Measurements from ENCODE around the gene CNBD2.
A peak's percentile ranks its signal among the peaks of the same experiment; 100 is the strongest.
"Not testable (repeated sequence)": the region's sequence is repeated elsewhere in the genome, so short reads cannot be mapped to it uniquely, and the experiment has no call there.

Gene CNBD2

DNA sequence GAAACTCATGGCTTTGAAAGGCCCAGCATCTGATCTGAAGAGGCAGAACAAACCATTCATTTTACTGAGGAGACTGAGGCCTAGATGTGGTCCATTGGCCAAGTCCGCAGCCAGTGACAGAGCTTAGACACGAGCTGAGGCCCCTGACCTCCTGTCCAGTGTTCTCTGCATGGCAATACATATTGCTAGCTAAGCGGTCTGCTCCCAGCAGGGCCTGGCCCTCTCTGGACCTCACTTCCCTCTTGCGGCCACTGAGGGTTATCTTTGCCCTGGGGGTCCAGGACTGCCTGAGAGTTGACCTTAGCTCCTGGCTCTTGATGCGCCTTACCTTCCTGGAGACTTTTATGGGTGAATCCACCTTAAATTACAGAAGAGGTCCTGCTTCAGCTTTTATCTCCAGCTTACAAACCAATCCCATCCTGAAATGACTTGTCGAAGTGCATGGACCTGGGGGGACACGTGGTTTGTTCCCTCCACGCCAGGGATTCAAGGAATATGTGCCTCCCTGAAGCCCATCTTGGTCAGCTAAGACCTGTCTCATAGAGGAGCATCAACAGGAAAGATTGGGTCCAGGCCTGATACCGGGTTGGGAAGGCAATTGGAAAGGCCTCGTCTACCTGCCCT is 75.6 kb downstream of the CNBD2 start:
- no peak for DNase-seq (ENCODE audit: low spot score)
- TF ChIP-seq, protein P1, sequence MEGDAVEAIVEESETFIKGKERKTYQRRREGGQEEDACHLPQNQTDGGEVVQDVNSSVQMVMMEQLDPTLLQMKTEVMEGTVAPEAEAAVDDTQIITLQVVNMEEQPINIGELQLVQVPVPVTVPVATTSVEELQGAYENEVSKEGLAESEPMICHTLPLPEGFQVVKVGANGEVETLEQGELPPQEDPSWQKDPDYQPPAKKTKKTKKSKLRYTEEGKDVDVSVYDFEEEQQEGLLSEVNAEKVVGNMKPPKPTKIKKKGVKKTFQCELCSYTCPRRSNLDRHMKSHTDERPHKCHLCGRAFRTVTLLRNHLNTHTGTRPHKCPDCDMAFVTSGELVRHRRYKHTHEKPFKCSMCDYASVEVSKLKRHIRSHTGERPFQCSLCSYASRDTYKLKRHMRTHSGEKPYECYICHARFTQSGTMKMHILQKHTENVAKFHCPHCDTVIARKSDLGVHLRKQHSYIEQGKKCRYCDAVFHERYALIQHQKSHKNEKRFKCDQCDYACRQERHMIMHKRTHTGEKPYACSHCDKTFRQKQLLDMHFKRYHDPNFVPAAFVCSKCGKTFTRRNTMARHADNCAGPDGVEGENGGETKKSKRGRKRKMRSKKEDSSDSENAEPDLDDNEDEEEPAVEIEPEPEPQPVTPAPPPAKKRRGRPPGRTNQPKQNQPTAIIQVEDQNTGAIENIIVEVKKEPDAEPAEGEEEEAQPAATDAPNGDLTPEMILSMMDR (IDR thresholded peaks at IDR 0.05; ENCODE audit: extremely low read depth, missing control alignments) = no peak

DNA sequence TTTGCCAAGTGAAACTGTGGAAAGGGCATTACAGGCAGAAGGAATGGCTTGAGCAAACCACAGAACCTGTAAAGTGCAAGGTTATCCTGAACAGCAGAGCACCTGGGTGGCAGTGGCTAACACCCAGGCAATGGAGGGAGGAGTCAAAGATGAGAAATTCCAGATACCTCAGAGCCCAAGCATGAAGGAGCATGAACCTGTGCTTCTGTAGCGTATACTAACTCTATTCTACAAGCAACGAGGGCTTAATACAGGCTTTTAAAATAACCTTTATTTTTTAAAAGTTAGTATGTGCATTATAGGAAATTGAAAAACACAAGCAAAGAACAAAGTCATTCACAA is 77.0 kb downstream of the CNBD2 start:
- no peak for DNase-seq (ENCODE audit: low spot score)
- TF ChIP-seq, protein P1 (IDR thresholded peaks at IDR 0.05; ENCODE audit: extremely low read depth, missing control alignments) = no peak

DNA sequence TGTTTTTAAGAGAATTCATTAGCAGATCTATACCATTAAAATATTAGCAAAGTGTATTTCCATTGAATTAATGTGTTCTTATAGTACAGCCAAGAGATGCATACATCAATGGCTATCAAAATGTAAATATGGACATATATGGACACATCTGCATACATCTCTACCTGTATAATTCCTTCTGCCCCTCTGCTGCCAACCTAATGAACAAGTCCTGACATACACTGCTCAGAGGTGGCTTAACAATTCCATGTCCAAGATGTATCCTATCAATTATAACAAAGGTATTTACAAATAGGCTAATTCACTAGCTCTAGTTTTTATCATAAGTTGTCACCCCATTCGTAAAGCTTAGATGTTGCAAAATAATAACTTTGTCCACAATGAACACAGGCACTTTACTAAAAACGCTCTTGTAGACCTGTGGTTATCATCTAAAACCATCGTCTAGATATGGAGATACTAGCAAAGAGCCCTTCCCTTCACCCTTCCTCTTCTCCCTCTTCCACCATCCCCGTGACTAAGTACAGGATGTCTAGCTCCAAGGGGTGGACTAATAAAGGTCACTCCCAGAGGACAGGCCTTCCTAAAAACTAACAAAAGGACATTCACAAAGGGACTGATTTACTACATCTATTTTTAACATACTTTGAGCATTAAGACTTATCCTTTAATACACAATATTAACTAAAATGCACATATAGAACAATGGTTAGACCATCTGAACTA is 77.8 kb downstream of the CNBD2 start:
- DNase-seq (ENCODE audit: low spot score) = not testable (repeated sequence)

DNA sequence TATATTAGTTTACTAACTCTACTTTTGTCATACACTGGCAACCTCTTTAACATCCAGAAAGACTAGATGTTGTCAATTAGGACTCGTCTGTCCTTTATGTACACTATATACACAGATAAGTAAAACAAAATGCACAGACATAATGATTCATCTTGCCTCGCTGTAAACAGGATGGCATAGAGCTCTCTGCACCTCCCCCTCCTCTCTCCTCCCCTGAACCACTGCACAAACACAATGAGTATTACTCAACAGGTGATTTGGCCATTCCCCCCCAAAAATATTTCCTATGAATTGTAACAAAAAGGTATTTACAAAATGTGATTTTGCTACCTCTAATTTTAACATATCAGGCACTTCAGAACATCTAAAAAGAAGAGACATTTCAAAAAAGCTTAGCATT is 81.0 kb downstream of the CNBD2 start:
- DNase-seq (ENCODE audit: low spot score) = not testable (repeated sequence)

DNA sequence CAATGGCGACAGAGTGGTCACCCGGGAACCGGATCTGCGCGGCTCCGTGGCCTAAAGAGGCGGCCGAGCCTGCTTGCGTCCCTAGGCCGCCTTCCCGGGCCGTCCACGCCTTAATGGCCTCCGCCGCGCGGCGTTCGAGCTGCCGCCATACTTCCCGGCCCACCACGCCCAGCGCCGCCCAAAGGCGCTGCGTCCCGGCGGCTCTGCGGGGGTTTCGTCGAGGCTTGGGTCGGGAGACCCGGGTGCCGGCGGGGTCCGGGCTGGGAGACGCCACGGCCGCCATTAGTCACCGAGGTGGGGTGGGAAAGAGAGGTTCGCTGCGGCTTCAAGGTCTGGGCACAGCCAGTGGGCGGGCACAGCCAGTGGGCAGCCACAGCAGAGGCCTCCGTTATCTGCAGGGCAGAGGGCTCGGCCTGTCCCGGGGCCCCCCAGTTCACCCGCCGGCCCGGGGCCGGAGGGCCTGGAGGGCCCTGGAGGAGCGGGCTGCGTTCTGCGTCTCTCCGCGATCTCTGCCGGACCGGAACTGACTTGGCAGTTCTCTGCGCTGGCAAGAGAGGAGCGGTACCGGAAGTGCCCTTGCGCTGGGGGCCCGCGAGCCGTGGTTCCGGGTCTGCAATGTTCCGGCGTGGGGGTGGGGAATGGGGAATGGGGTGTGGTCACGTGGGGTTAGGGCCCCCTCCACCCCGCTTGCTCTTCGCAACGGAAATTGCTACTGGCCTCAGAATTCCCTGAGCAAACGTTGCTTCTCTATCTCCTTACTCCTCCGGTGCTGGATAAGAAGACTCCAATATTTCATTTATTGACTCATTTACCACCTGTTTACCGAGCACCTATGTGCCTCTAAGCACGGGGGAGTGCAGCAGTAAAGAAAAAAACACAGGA is 82.3 kb downstream of the CNBD2 start:
- TF ChIP-seq, protein P1 (IDR thresholded peaks at IDR 0.05; ENCODE audit: extremely low read depth, missing control alignments) = no peak
- DNase-seq (ENCODE audit: low spot score) = peak; percentile 92

DNA sequence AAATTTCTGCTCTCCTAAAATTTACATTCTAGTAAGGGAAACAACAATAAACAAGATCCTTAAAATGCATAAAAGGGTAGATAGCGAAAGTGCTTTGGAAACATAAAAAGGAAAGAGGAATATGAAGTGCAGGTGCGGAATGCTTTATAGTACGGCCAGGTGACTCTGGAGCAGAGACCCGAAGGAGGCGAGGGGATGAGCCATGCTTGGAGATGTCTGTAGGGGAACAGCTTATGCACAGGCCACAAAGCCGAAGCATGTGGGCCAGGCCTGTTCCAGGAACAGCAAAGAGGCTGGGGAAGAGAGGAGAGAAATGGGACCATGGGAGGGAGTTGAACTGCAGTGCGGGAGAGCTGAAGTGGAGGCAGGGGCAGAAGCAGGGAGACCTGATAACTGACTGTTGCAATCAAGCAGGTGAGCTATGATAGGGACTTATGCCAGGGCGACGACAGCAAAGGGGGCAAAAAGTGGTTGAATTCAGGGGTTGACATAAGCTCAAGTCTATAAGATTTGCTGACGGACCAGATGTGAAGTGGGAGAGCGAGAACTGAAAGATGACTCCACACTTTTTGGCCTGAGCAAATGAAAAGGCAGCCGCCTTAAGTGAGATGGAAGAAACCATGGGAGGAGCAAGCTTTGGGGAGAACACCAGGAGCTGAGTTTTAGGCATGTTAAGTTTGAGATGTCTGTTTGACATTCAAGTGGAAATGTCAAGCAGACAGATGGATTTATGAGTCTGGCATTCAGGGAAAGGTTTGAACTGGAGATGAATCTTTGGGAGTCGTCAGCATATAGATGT is 83.1 kb downstream of the CNBD2 start:
- no peak for DNase-seq (ENCODE audit: low spot score)
- TF ChIP-seq, protein P1 (IDR thresholded peaks at IDR 0.05; ENCODE audit: extremely low read depth, missing control alignments) = no peak

DNA sequence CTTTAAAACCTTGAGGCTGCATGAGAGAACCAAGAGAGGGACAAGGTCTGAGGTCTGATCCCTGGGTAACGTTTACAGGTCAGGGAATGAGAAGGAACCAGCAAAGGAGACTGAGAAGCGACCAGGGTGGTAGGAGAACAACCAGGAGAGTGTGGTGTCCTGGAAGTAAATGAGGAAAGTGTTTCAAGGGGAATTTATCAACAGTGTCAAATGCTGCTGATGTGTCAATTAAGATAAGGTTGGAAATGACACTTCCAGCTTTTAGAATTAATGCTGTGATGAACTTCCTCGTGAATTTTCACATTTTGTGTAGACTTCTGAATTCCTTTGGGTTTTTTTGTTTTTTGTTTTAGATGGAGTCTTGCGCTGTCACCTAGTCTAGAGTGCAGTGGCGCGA is 83.7 kb downstream of the CNBD2 start:
- no peak for DNase-seq (ENCODE audit: low spot score)
- TF ChIP-seq, protein P1 (IDR thresholded peaks at IDR 0.05; ENCODE audit: extremely low read depth, missing control alignments) = no peak

DNA sequence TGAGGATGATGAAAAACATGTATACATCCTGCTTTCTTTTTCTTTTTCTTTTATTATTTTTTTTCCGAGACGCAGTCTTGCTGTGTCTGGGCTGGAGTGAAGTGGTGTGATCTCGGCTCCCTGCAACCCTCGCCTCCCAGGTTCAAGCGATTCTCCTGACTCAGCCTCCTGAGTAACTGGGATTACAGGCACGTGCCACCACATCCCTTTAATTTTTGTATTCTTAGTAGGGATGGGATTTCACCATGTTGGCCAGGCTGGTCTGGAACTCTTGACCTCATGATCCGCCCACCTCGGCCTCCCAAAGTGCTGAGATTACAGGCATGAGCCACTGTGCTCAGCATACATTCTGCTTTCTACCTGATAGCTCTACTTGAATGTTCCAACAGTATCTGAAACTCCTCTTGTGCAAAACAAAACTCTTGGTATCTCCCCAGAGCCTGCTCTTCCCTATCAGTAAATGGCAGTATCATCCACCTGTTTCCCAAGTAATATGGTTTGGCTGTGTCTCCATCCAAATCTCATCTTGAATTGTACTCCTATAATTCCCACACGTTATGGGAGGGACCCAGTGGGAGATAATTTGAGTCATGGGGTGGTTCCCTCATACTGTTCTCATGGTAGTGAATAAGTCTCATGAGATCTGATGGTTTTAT is 85.6 kb downstream of the CNBD2 start:
- DNase-seq (ENCODE audit: low spot score) = not testable (repeated sequence)

All from GM20000 (cell line).